HepG2 (cell line): ENCODE data around the gene CDH1. TPM values are rescaled to one million over a fixed set of nuclear protein-coding genes. Genes with fewer than 3 reads are reported as not detected.

Source experiments
- AHDC1 ChIP-seq: sonication (generic); formaldehyde crosslinking; IDR thresholded peaks from 2 replicates; pipeline ENCODE4 v1.5.1; 2020; ENCODE audit warnings: mild to moderate bottlenecking, missing genetic modification reagents, borderline replicate concordance
- ATF2 ChIP-seq: sonication (generic); formaldehyde crosslinking; IDR thresholded peaks from 2 replicates; pipeline ENCODE4 v1.4.0; 2020; ENCODE audit warnings: missing genetic modification reagents
- ATF4 ChIP-seq, 2 experiments: fragments of 450-650 bp in 1 of 2; sonication (generic) in 1 of 2; formaldehyde crosslinking; IDR thresholded peaks; 2 replicates each; pipeline versions ENCODE4 v1.5.0 to v1.8.0; 2020 to 2022; ENCODE audit warnings: mild to moderate bottlenecking in 1 of 2, missing genetic modification reagents in 1 of 2
- FLYWCH1 ChIP-seq: sonication (generic); formaldehyde crosslinking; IDR thresholded peaks from 2 replicates; pipeline ENCODE4 v1.8.1; 2023; ENCODE audit warnings: mild to moderate bottlenecking, missing genetic modification reagents
- FOXA1 ChIP-seq, 2 experiments: fragments of 450-650 bp in 1 of 2; sonication (generic) in 1 of 2; formaldehyde crosslinking in 1 of 2; IDR thresholded peaks; 2 replicates each; pipeline versions ENCODE4 v1.4.0 to v1.6.1; 2016 to 2020; ENCODE audit warnings: missing genetic modification reagents in 1 of 2
- MYC ChIP-seq: sonication (generic); formaldehyde crosslinking; IDR thresholded peaks from 2 replicates; pipeline ENCODE4 v1.9.0; 2021; ENCODE audit warnings: missing genetic modification reagents, borderline replicate concordance
- PBX2 ChIP-seq: IDR thresholded peaks from 2 replicates; pipeline ENCODE4 v1.6.1; 2016; ENCODE audit warnings: control low read depth
- PHF21A ChIP-seq: sonication (generic); formaldehyde crosslinking; IDR thresholded peaks from 2 replicates; pipeline ENCODE4 v1.5.0; 2020; ENCODE audit warnings: mild to moderate bottlenecking, missing genetic modification reagents
- SAP130 ChIP-seq: IDR thresholded peaks from 2 replicates; pipeline ENCODE4 v1.6.1; 2016; ENCODE audit warnings: low read depth
- SNAI1 ChIP-seq: sonication (generic); formaldehyde crosslinking; IDR thresholded peaks from 2 replicates; pipeline ENCODE4 v1.5.0; 2020; ENCODE audit warnings: mild to moderate bottlenecking, missing genetic modification reagents, borderline replicate concordance
- TFAP4 ChIP-seq: sonication (generic); IDR thresholded peaks from 2 replicates; pipeline ENCODE4 v1.6.1; 2016; ENCODE audit warnings: low read depth, borderline replicate concordance
- TRIM24 ChIP-seq: sonication (generic); formaldehyde crosslinking; IDR thresholded peaks from 2 replicates; pipeline ENCODE4 v1.8.0; 2022; ENCODE audit warnings: mild to moderate bottlenecking, missing genetic modification reagents
- ZFP91 ChIP-seq: sonication (generic); formaldehyde crosslinking; IDR thresholded peaks from 2 replicates; pipeline ENCODE4 v1.9.0; 2022; ENCODE audit warnings: missing genetic modification reagents, mild to moderate bottlenecking, borderline replicate concordance
- ZNF570 ChIP-seq: sonication (generic); formaldehyde crosslinking; IDR thresholded peaks from 2 replicates; pipeline ENCODE4 v1.4.0; 2020; ENCODE audit warnings: mild to moderate bottlenecking, missing genetic modification reagents, borderline replicate concordance
- ZNF577 ChIP-seq: sonication (generic); formaldehyde crosslinking; IDR thresholded peaks from 2 replicates; pipeline ENCODE4 v1.4.0; 2020; ENCODE audit warnings: mild to moderate bottlenecking, low read depth, missing genetic modification reagents, borderline replicate concordance
- ZNF629 ChIP-seq: sonication (generic); formaldehyde crosslinking; conservative IDR thresholded peaks from 2 replicates; pipeline ENCODE4 v1.5.0; 2020; ENCODE audit warnings: missing genetic modification reagents
- polyA plus RNA-seq, 8 experiments: library from polyadenylated mRNA; depleted of rRNA in 3 of 8; stranded (reverse) in 7 of 8; unstranded in 1 of 8; fragments of >200 nt; fragmentation: Illumina TruSeq in 4 of 8; extraction: Trizol in 4 of 8; gene quantifications; 2 replicates each; pipeline versions ENCODE4 v1.2.1 to v1.2.3, GENCODE V29; 2011 to 2016; ENCODE audit warnings: low read depth in 4 of 8, missing spikeins in 1 of 8, mixed read lengths in 1 of 8; ENCODE audit not compliant: insufficient read depth in 1 of 8
- total RNA-seq, 5 experiments: library from RNA; depleted of rRNA; stranded (reverse); fragments of >200 nt; fragmentation: Illumina TruSeq; extraction: Trizol; gene quantifications; 2 replicates each; pipeline ENCODE4 v1.2.3, GENCODE V29; 2016; ENCODE audit warnings: low read depth in 1 of 5

CDH1 gene
- total and polyA plus RNA-seq, 2 of the 13 experiments (the other 11 are each of a cell fraction or from before 2014, with no cell fraction given) = 0.95 to 9.8 TPM

- TF ChIP-seq ATF4 (CRISPR knock-in tag; IDR thresholded peaks at IDR 0.05) (peak in 1 of 2 experiments; percentile 70; a peak in 1 of 4 replicates), ZNF577 (no peak), FOXA1 (IDR thresholded peaks at IDR 0.05) (no peak), FOXA1 (CRISPR knock-in tag; IDR thresholded peaks at IDR 0.05) (peak; percentile 85), ATF2 (peak; percentile 73), PHF21A (CRISPR knock-in tag) (peak; percentile 53), ZNF629 (CRISPR knock-in tag) (peak; percentile 37), FLYWCH1 (peak; percentile 28; the same call in 1 of the 2 replicates), SAP130 (CRISPR knock-in tag) (peak; percentile 92), PBX2 (CRISPR knock-in tag) (peak; percentile 16; the same call in 1 of the 2 replicates), ZNF570 (CRISPR knock-in tag) (0 out of 2 replicates have a peak, but pooled peaks have one; percentile 14), AHDC1 (CRISPR knock-in tag) (peak; percentile 8; the same call in 1 of the 2 replicates), TRIM24 (CRISPR knock-in tag) (0 out of 2 replicates have a peak, but pooled peaks have one; percentile 16), MYC (CRISPR knock-in tag) (peak; percentile 42; the same call in 1 of the 2 replicates), ZFP91 (CRISPR knock-in tag) (peak; percentile 42; the same call in 1 of the 2 replicates), TFAP4 (peak; percentile 92), SNAI1 (CRISPR knock-in tag) (peak; percentile 46; the same call in 1 of the 2 replicates)
Observed at GRCh38 chr16:68790130-68790761, 53.2 kb downstream of the CDH1 start (continued).
